Neuronal stem cell (in vitro differentiated cells): ENCODE results near the gene MANEAL.

Source experiments
- DNase-seq: peaks from one replicate; pipeline ENCODE4 v3.0.0-alpha.2; 2013; ENCODE audit warnings: low spot score
- H2AFZ ChIP-seq: one replicate; pipeline ENCODE4 v1.6.1; 2013; ENCODE audit warnings: mild to moderate bottlenecking, low read length, inconsistent platforms
- H2AK5ac ChIP-seq: 2 replicates; pipeline ENCODE4 v1.6.1; 2013; ENCODE audit warnings: low read depth, mild to moderate bottlenecking, inconsistent platforms, low read length, moderate library complexity, mixed read lengths
- H2BK120ac ChIP-seq: 2 replicates; pipeline ENCODE4 v1.6.1; 2013; ENCODE audit warnings: low read depth, mild to moderate bottlenecking, inconsistent platforms, low read length, moderate library complexity, mixed read lengths
- H2BK12ac ChIP-seq: one replicate; pipeline ENCODE4 v1.6.1; 2013; ENCODE audit warnings: low read length, inconsistent platforms
- H2BK15ac ChIP-seq: 2 replicates; pipeline ENCODE4 v1.6.1; 2013; ENCODE audit warnings: mild to moderate bottlenecking, low read length, inconsistent platforms, mixed read lengths
- H2BK5ac ChIP-seq: one replicate; pipeline ENCODE4 v1.6.1; 2013; ENCODE audit warnings: inconsistent platforms, mild to moderate bottlenecking, low read length, moderate library complexity
- H3K14ac ChIP-seq: one replicate; pipeline ENCODE4 v1.6.1; 2013; ENCODE audit warnings: low read length, inconsistent platforms
- H3K18ac ChIP-seq: 2 replicates; pipeline ENCODE4 v1.6.1; 2013; ENCODE audit warnings: low read length, inconsistent platforms
- H3K23ac ChIP-seq: 2 replicates; pipeline ENCODE4 v1.6.1; 2013; ENCODE audit warnings: low read depth, mild to moderate bottlenecking, mixed read lengths, low read length, inconsistent platforms; ENCODE audit not compliant: poor library complexity
- H3K27ac ChIP-seq: replicated peaks from 3 replicates; pipeline ENCODE4 v1.5.1; 2013; ENCODE audit warnings: low read length, inconsistent platforms
- H3K27me3 ChIP-seq, 3 experiments: 2 replicates each; pipeline ENCODE4 v1.6.1; 2013; ENCODE audit warnings: low read length in 3 of 3, mild to moderate bottlenecking in 2 of 3, inconsistent platforms in 1 of 3, low read depth in 1 of 3, mixed read lengths in 1 of 3, moderate library complexity in 1 of 3; ENCODE audit not compliant: control insufficient read depth in 3 of 3, insufficient read depth in 3 of 3
- H3K36me3 ChIP-seq, 2 donors: replicated peaks in 1 of 2; 2 replicates each; pipeline ENCODE4 v1.6.1; 2013; ENCODE audit warnings: low read length in 2 of 2; ENCODE audit not compliant: control insufficient read depth in 2 of 2, insufficient read depth in 2 of 2
- H3K4ac ChIP-seq: 2 replicates; pipeline ENCODE4 v1.6.1; 2013; ENCODE audit warnings: inconsistent platforms, mild to moderate bottlenecking, low read length, moderate library complexity
- H3K4me1 ChIP-seq, 2 donors: 1 replicate in 1 of 2; 2 replicates in 1 of 2; pipeline ENCODE4 v1.6.1; 2013; ENCODE audit warnings: low read length in 2 of 2, low read depth in 1 of 2; ENCODE audit not compliant: control insufficient read depth in 2 of 2, insufficient read depth in 1 of 2
- H3K4me2 ChIP-seq: one replicate; pipeline ENCODE4 v1.6.1; 2013; ENCODE audit warnings: mild to moderate bottlenecking, low read length, inconsistent platforms; ENCODE audit not compliant: insufficient read depth, poor library complexity, severe bottlenecking
- H3K4me3 ChIP-seq, 2 donors: 2 replicates each; pipeline ENCODE4 v1.5.1; 2013; ENCODE audit warnings: low read length in 2 of 2, mild to moderate bottlenecking in 2 of 2, inconsistent platforms in 1 of 2, moderate library complexity in 1 of 2
- H3K79me1 ChIP-seq: one replicate; pipeline ENCODE4 v1.6.1; 2013; ENCODE audit warnings: low read depth, mild to moderate bottlenecking, inconsistent platforms, low read length, moderate library complexity
- H3K9ac ChIP-seq: one replicate; pipeline ENCODE4 v1.6.1; 2013; ENCODE audit warnings: mild to moderate bottlenecking, low read depth, low read length, inconsistent platforms; ENCODE audit not compliant: poor library complexity
- H3K9me3 ChIP-seq, 2 donors: replicated peaks in 1 of 2; 2 replicates each; pipeline versions ENCODE3 to v1.6.1; 2013; ENCODE audit warnings: low read length in 2 of 2, mild to moderate bottlenecking in 2 of 2, inconsistent platforms in 1 of 2, low read depth in 1 of 2, mixed read lengths in 1 of 2, moderate library complexity in 1 of 2; ENCODE audit not compliant: control insufficient read depth in 2 of 2, insufficient read depth in 1 of 2
- H4K8ac ChIP-seq: one replicate; pipeline ENCODE4 v1.6.1; 2013; ENCODE audit warnings: low read depth, mild to moderate bottlenecking, inconsistent platforms, low read length, moderate library complexity
- H4K91ac ChIP-seq: one replicate; pipeline ENCODE4 v1.6.1; 2013; ENCODE audit warnings: low read length, low read depth, mild to moderate bottlenecking, inconsistent platforms; ENCODE audit not compliant: poor library complexity
- WGBS, 2 donors: extraction: QIAGEN DNeasy Blood & Tissue Kit; methylation state at CpG; one replicate each; pipeline ENCODE4 v1.1.7; 2013; ENCODE audit warnings: missing lambda C conversion rate in 2 of 2, mixed read lengths in 1 of 2; ENCODE audit not compliant: insufficient read length in 2 of 2, insufficient replicate concordance in 1 of 2; ENCODE audit errors: extremely low coverage in 2 of 2; 5-methylcytosine and 5-hydroxymethylcytosine counted together

MANEAL gene

DNA sequence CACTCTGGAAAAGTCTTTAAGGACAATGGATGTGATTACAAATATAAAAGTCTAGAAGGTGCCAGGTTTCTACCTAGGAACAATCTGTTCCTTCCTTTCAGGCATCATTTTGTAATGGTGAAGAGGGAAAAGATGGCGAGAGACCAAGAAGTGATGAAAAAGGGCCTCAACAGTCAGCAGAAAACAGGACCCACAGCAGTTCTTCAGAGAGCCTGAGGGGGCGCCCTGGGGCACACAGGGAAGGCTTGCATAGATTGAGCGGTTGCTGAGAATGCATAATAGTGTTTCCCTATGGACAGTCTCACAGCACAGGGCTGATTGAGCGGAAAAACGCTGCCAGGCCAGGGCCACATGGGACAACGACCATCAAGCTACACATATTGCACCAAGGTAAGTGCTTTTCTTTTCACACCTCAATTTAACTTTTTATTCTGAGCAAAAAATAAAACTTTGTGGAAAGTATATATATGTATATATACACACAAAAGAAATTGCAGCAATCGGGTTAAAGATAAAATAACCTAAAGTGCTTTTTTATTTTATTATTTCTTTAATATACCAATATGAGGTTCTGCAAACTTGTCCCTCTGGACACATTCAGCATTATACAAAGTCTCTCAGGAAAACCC lies 17.5 kb downstream of the MANEAL start:
- peak; percentile 69 for DNase-seq
- no peak overlapping the region for H3K18ac ChIP-seq
- WGBS, 2 donors, result no CpG with 5 or more reads among the region's 7 CpGs
- H2AK5ac ChIP-seq, result no peak overlapping the region
- H2AFZ ChIP-seq, result no peak overlapping the region
- H3K9ac ChIP-seq, result no peak overlapping the region
- no peaks in the 10 kb centered on the region for H3K9me3 ChIP-seq
- no peak overlapping the region for H2BK15ac ChIP-seq
- no peak overlapping the region for H2BK120ac ChIP-seq
- no peak overlapping the region for H3K14ac ChIP-seq
- peaks cover 27 to 57% of the 10 kb centered on the region in 2 donors for H3K36me3 ChIP-seq
- no peak overlapping the region for H3K27ac ChIP-seq
- H3K79me1 ChIP-seq, result peaks cover 12% of the 10 kb centered on the region
- no peak overlapping the region for H4K91ac ChIP-seq
- no peak overlapping the region for H4K8ac ChIP-seq
- no peak overlapping the region for H2BK12ac ChIP-seq
- no peaks in the 10 kb centered on the region for H3K27me3 ChIP-seq
- H3K4me1 ChIP-seq, result peaks cover 8 to 15% of the 10 kb centered on the region in 2 donors
- no peak overlapping the region for H3K23ac ChIP-seq
- no peak overlapping the region for H2BK5ac ChIP-seq
- H3K4ac ChIP-seq, result no peak overlapping the region
- no peak overlapping the region for H3K4me2 ChIP-seq
- no peak overlapping the region for H3K4me3 ChIP-seq

DNA sequence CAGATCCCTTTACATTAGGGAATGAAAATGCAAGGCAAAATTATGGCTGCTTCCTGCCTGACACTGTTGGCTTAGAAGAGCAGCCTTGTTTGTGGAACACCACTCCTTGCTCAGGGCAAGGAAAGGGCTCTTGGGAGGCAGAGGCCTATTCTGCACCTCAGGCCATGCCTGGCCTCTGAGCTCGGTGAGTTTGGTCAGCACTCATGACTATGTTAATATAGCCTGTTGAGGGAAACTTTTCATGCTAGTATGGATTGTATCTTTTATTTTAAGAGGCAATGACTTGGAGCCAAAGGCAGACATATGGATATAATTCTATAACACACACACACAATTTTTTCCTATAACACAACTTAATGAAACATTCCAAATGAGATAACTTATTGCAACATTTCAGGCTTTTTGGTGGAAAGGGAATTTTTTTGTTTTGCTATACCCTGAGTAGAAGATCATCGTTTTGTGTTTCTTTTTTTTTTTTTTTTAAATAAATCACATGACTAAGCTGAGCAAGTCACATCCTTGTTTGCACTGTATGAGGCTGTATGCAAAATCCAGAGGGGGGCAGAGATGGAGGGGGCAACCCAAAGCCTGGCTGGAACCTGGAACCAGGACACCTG lies 20.0 kb downstream of the MANEAL start:
- Histone ChIP-seq H2AFZ (no peak overlapping the region), H4K8ac (no peak overlapping the region), H2BK15ac (no peak overlapping the region), H3K4ac (no peak overlapping the region), H3K4me3 (no peak overlapping the region), H3K36me3 (peaks cover 23 to 69% of the 10 kb centered on the region in 2 donors), H3K27ac (no peak overlapping the region), H2AK5ac (no peak overlapping the region), H3K4me1 (peaks cover 2 to 7% of the 10 kb centered on the region in 2 donors), H3K27me3 (no peaks in the 10 kb centered on the region), H2BK120ac (no peak overlapping the region), H4K91ac (no peak overlapping the region), H3K9me3 (no peaks in the 10 kb centered on the region), H3K23ac (no peak overlapping the region), H3K79me1 (peaks cover 2% of the 10 kb centered on the region), H3K4me2 (no peak overlapping the region), H3K14ac (no peak overlapping the region), H3K9ac (no peak overlapping the region), H3K18ac (no peak overlapping the region), H2BK12ac (no peak overlapping the region), H2BK5ac (no peak overlapping the region)
- no CpG with 5 or more reads among the region's 2 CpGs for WGBS, 2 donors
- DNase-seq, result no peak

DNA sequence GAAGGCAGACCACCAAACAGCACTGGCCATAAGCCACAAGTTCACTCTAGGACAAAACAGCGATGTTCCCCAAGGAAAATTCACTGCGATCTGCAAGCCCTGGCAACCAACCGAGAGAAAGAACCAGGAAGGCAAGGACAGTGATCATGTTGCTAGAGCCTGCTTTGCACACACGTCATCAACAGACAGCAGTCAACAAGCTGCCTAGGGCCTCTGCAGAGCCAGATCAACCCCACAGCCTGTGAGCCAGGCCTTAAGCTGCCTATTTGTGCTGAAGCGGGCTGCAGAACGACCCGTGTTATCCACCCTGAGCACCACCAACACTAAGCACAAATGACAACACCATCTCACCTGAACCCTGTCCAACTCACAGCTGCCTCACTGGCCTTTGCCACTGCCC lies 20.6 kb downstream of the MANEAL start:
- WGBS, 2 donors, result no CpG with 5 or more reads among the region's 7 CpGs
- H3K36me3 ChIP-seq, result peaks cover 24 to 71% of the 10 kb centered on the region in 2 donors
- no peak overlapping the region for H4K91ac ChIP-seq
- no peaks in the 10 kb centered on the region for H3K27me3 ChIP-seq
- no peak overlapping the region for H2AFZ ChIP-seq
- peaks cover 0 to 3% of the 10 kb centered on the region in 2 donors for H3K4me1 ChIP-seq
- no peak overlapping the region for H3K9ac ChIP-seq
- no peak overlapping the region for H3K4ac ChIP-seq
- no peak overlapping the region for H2BK5ac ChIP-seq
- no peaks in the 10 kb centered on the region for H3K9me3 ChIP-seq
- peak overlapping the region in 1 of 2 donors; percentile 16 for H3K4me3 ChIP-seq
- DNase-seq, result no peak
- H2BK120ac ChIP-seq, result no peak overlapping the region
- H4K8ac ChIP-seq, result no peak overlapping the region
- H3K18ac ChIP-seq, result no peak overlapping the region
- H3K23ac ChIP-seq, result no peak overlapping the region
- H2BK12ac ChIP-seq, result no peak overlapping the region
- H3K79me1 ChIP-seq, result peaks cover 2% of the 10 kb centered on the region
- no peak overlapping the region for H2AK5ac ChIP-seq
- H2BK15ac ChIP-seq, result no peak overlapping the region
- H3K27ac ChIP-seq, result no peak overlapping the region
- no peak overlapping the region for H3K14ac ChIP-seq
- H3K4me2 ChIP-seq, result no peak overlapping the region

- no peaks in the 10 kb centered on the region for H3K9me3 ChIP-seq
- H3K14ac ChIP-seq, result no peak overlapping the region
- no peak overlapping the region for H4K91ac ChIP-seq
- H3K36me3 ChIP-seq, result peaks cover 28 to 79% of the 10 kb centered on the region in 2 donors
- no peak overlapping the region for H3K4ac ChIP-seq
- no peak overlapping the region for H3K9ac ChIP-seq
- H3K79me1 ChIP-seq, result peaks cover 2% of the 10 kb centered on the region
- no peak overlapping the region for H2BK12ac ChIP-seq
- H3K27ac ChIP-seq, result no peak overlapping the region
- no peak overlapping the region for H2BK5ac ChIP-seq
- no peaks in the 10 kb centered on the region for H3K4me1 ChIP-seq
- no peak overlapping the region for H2AFZ ChIP-seq
- no peak for DNase-seq
- H3K27me3 ChIP-seq, result no peaks in the 10 kb centered on the region
- H3K18ac ChIP-seq, result no peak overlapping the region
- H3K4me2 ChIP-seq, result no peak overlapping the region
- H3K23ac ChIP-seq, result no peak overlapping the region
- no peak overlapping the region for H2BK15ac ChIP-seq
- no peak overlapping the region for H2AK5ac ChIP-seq
- no CpG with 5 or more reads among the region's 2 CpGs for WGBS, 2 donors
- no peak overlapping the region for H2BK120ac ChIP-seq
- H3K4me3 ChIP-seq, result no peak overlapping the region
- no peak overlapping the region for H4K8ac ChIP-seq
Measured at GRCh38 chr1:37817481-37817880, 23.8 kb downstream of the MANEAL start.
